ENCODE measurements around the gene ARCN1.

ARCN1 gene

DNA sequence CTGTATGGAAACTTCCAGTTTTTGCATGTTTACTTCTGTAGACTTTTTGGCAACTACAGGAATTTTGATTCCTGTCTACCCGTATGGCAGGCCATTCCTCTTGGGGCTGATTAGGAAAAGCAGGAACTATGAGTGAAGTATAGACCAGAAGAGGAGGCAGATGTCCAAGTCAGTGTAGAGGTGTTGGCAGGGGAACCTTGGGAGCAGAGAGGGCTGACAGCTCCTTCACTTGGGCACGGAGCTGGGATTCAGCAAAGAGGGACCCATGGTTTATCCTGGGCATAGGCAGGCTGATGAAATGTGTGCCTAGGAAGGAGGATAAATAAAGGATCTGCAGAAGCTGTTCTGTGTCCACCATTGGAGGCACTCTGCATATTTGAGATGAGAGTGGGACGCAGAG is 74.2 kb downstream of the ARCN1 start:
- Histone ChIP-seq H3K4me1 (ENCODE audit: insufficient read depth, low read length) (no peaks in the 10 kb centered on the region), H3K9ac (ENCODE audit: low read length) (no peak overlapping the region), H3K9me3 (ENCODE audit: low read length) (no peaks in the 10 kb centered on the region), H3K27me3 (ENCODE audit: control insufficient read depth in 1 of 2, insufficient read depth in 2 of 2, low read length in 2 of 2) (no peaks in the 10 kb centered on the region), H3K4me3 (ENCODE audit: low read depth in 1 of 2, low read length in 2 of 2) (no peak overlapping the region), H3K27ac (ENCODE audit: low read depth, low read length) (no peak overlapping the region), H3K36me3 (ENCODE audit: insufficient read depth, low read length) (peaks cover 93% of the 10 kb centered on the region)

DNA sequence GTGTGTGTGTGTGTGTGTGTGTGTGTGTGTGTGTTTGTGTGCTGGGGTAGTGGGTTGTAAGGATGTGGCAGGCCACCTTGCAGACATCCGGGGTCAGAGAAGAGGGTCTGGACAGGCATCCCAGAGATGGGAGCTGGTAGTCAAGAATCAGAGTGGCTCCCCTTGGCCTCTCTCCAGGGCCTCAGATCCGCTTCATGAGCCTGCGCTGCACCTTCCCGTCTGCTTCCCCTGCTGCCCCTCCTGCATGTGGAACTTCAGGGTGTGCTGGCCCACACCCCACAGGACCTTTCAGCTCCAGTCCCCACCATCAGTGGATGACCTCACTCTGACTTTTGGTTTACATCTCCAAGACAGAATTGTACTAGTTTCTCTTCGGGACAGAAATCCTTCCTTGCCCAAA is 76.1 kb downstream of the ARCN1 start:
- Histone ChIP-seq H3K27ac (ENCODE audit: low read depth, low read length) (no peak overlapping the region), H3K9ac (ENCODE audit: low read length) (no peak overlapping the region), H3K36me3 (ENCODE audit: insufficient read depth, low read length) (peaks cover 90% of the 10 kb centered on the region), H3K27me3 (ENCODE audit: control insufficient read depth in 1 of 2, insufficient read depth in 2 of 2, low read length in 2 of 2) (no peaks in the 10 kb centered on the region), H3K9me3 (ENCODE audit: low read length) (no peaks in the 10 kb centered on the region), H3K4me1 (ENCODE audit: insufficient read depth, low read length) (no peaks in the 10 kb centered on the region), H3K4me3 (ENCODE audit: low read depth in 1 of 2, low read length in 2 of 2) (no peak overlapping the region)

DNA sequence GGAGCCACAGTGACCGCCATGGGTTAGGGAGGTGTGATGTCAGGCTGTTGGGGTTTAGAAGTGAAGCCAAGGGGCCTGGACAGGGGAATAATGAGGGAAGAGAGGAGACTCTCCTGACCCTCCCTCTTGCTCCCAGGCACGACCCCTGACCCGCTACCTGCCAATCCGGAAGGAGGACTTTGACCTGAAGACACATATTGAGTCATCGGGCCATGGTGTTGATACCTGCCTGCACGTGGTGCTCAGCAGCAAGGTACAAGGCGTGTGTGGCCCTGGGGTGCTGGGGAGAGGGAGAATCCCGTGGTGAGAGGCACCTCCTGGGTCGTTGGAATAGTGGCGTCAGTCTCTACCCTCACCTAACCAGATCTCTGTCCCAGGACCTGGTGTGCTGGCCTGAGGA is 77.7 kb downstream of the ARCN1 start:
- no peak overlapping the region for H3K4me3 ChIP-seq (ENCODE audit: low read depth in 1 of 2, low read length in 2 of 2)
- no peaks in the 10 kb centered on the region for H3K4me1 ChIP-seq (ENCODE audit: insufficient read depth, low read length)
- H3K27ac ChIP-seq (ENCODE audit: low read depth, low read length), result no peak overlapping the region
- no peaks in the 10 kb centered on the region for H3K27me3 ChIP-seq (ENCODE audit: control insufficient read depth in 1 of 2, insufficient read depth in 2 of 2, low read length in 2 of 2)
- peaks cover 85% of the 10 kb centered on the region for H3K36me3 ChIP-seq (ENCODE audit: insufficient read depth, low read length)
- no peaks in the 10 kb centered on the region for H3K9me3 ChIP-seq (ENCODE audit: low read length)
- H3K9ac ChIP-seq (ENCODE audit: low read length), result no peak overlapping the region

DNA sequence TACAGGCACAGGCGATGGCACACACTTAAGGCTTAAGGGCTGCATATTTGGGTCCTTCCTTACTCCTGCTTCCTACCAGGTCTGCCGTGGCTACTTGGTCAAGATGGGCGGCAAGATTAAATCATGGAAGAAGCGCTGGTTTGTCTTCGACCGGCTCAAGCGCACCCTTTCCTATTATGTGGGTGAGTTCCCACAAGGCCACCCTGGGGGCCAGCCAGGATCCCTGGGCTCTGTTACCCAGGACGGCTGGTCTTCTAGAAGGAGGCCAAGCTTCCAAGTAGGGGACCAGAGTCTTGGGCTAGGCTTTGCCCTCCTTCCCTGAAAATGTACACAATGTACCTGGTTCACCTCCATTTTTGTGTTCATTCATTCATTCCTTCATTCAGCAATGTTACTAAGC is 78.2 kb downstream of the ARCN1 start:
- H3K27me3 ChIP-seq (ENCODE audit: control insufficient read depth in 1 of 2, insufficient read depth in 2 of 2, low read length in 2 of 2), result no peaks in the 10 kb centered on the region
- no peaks in the 10 kb centered on the region for H3K9me3 ChIP-seq (ENCODE audit: low read length)
- H3K4me3 ChIP-seq (ENCODE audit: low read depth in 1 of 2, low read length in 2 of 2), result no peak overlapping the region
- no peak overlapping the region for H3K9ac ChIP-seq (ENCODE audit: low read length)
- H3K4me1 ChIP-seq (ENCODE audit: insufficient read depth, low read length), result no peaks in the 10 kb centered on the region
- peaks cover 85% of the 10 kb centered on the region for H3K36me3 ChIP-seq (ENCODE audit: insufficient read depth, low read length)
- no peak overlapping the region for H3K27ac ChIP-seq (ENCODE audit: low read depth, low read length)

DNA sequence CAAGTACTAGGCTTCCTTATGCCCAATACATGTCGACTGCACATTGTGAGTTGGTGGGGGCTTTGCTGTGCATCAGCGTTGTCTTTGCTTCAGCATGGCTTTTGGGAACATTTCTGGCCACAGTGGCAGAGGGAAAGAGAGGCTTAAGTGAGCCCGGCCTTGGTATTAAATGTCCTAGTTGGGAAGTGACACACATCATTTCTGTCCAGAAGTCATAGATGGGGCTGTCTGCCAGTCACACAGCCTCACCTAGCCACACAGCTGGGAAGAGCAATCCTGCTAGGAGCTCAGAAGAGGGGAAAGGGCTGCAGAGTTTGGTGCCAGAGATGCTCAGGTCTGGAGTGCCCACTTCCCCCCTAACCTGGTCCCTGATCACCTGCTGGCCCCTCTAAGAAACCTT is 79.6 kb downstream of the ARCN1 start:
- Histone ChIP-seq H3K27me3 (ENCODE audit: control insufficient read depth in 1 of 2, insufficient read depth in 2 of 2, low read length in 2 of 2) (no peaks in the 10 kb centered on the region), H3K27ac (ENCODE audit: low read depth, low read length) (no peak overlapping the region), H3K36me3 (ENCODE audit: insufficient read depth, low read length) (peaks cover 83% of the 10 kb centered on the region), H3K9me3 (ENCODE audit: low read length) (no peaks in the 10 kb centered on the region), H3K4me1 (ENCODE audit: insufficient read depth, low read length) (no peaks in the 10 kb centered on the region), H3K9ac (ENCODE audit: low read length) (no peak overlapping the region), H3K4me3 (ENCODE audit: low read depth in 1 of 2, low read length in 2 of 2) (no peak overlapping the region)
